ENCODE results near the gene PDE7B. TPM values are rescaled to one million over a fixed set of nuclear protein-coding genes. Genes with fewer than 3 reads are reported as not detected.

Gene PDE7B
- total RNA-seq, 2 donors from 2014 or later = 0.18 to 0.25 TPM

DNA sequence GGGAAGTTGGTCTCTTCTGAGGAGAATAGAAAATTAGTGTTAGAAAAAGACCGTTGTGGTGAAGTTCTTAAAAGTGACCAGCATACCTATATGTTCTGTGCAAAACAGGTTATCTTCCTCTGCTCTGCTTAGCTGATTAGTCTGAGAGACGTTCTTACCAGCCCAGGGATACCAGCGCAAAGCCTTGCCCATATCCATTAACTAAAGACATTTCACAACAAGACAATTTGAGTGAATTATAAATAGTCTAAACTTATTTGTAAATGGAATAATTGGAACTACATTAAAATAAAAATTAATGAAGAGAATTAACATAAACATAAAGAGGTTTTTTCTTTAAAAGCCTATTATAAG is 144.0 kb downstream of the PDE7B start:
- Mint-ChIP-seq H3K4me3 (no peak overlapping the region), H3K27ac (no peak overlapping the region), H3K4me1 (no peaks in the 10 kb centered on the region), H3K36me3 (ENCODE audit: low read depth) (no peaks in the 10 kb centered on the region), H3K27me3 (peaks cover 3% of the 10 kb centered on the region)
- no peak for ATAC-seq
- DNase-seq = no peak
- no peaks in the 10 kb centered on the region for H3K9me3 ChIP-seq (ENCODE audit: control insufficient read depth, low read length, poor library complexity, severe bottlenecking)

DNA sequence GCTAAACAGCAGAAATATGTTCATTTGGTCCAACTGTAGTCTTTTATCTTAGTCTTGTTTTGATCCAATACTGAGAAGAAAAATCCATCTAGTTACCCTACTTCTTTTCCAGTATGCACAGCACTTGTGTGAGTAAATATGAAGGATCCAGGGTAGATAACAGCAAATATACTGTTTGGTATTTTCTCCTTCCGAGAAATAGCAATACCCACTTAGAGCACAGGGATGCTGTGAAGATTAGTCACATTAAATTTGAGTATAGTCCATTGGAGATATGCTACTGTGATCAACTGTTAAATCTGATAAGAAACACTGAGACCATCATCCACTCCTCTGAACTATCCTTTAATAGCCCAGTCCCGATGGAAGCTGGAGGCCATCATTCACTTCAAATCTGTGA is 145.2 kb downstream of the PDE7B start:
- Mint-ChIP-seq H3K27ac (no peak overlapping the region), H3K36me3 (ENCODE audit: low read depth) (no peaks in the 10 kb centered on the region), H3K4me3 (no peak overlapping the region)

GRCh38 chr6:135999393-135999792 is 147.9 kb downstream of the PDE7B start:
- Mint-ChIP-seq H3K27me3 (peaks cover 4% of the 10 kb centered on the region), H3K27ac (no peak overlapping the region), H3K36me3 (ENCODE audit: low read depth) (no peaks in the 10 kb centered on the region), H3K4me3 (no peak overlapping the region), H3K4me1 (no peaks in the 10 kb centered on the region)
- no peak for DNase-seq
- ATAC-seq = no peak
- H3K9me3 ChIP-seq (ENCODE audit: control insufficient read depth, low read length, poor library complexity, severe bottlenecking) = no peaks in the 10 kb centered on the region

More for the DNA sequence above, 145.2 kb downstream of the PDE7B start:
- H3K27me3 Mint-ChIP-seq = peaks cover 4% of the 10 kb centered on the region
- no peak for ATAC-seq
- H3K9me3 ChIP-seq (ENCODE audit: control insufficient read depth, low read length, poor library complexity, severe bottlenecking) = no peaks in the 10 kb centered on the region
- no peaks in the 10 kb centered on the region for H3K4me1 Mint-ChIP-seq
- no peak for DNase-seq

DNA sequence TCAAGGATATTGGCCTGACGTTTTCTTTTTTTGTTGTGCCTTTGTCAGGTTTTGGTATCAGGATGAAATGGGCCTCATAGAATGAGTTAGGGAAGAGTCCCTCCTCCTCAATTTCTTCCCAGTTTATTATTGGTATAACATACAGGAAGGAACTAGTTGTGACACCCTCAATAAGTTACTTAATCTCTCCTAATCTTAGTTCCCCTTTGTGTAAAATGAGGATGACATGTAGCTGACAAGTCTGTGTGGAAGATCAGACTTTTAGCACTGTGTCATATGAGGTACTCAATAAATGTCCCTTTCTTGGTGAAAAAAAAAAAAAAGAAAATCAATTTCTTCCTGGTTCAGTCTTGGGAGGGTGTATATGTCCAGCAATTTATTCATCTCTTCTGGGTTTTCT is 155.8 kb downstream of the PDE7B start:
- no peak for ATAC-seq
- peaks cover 11% of the 10 kb centered on the region for H3K27me3 Mint-ChIP-seq
- no peaks in the 10 kb centered on the region for H3K36me3 Mint-ChIP-seq (ENCODE audit: low read depth)
- H3K4me3 Mint-ChIP-seq = no peak overlapping the region
- H3K27ac Mint-ChIP-seq = no peak overlapping the region
- no peaks in the 10 kb centered on the region for H3K9me3 ChIP-seq (ENCODE audit: control insufficient read depth, low read length, poor library complexity, severe bottlenecking)
- no peaks in the 10 kb centered on the region for H3K4me1 Mint-ChIP-seq
- DNase-seq = no peak

GRCh38 chr6:136011475-136011874 is 160.0 kb downstream of the PDE7B start:
- no peaks in the 10 kb centered on the region for H3K9me3 ChIP-seq (ENCODE audit: control insufficient read depth, low read length, poor library complexity, severe bottlenecking)
- Mint-ChIP-seq H3K27me3 (peaks cover 25% of the 10 kb centered on the region), H3K4me3 (no peak overlapping the region), H3K4me1 (no peaks in the 10 kb centered on the region), H3K27ac (no peak overlapping the region), H3K36me3 (ENCODE audit: low read depth) (no peaks in the 10 kb centered on the region)
- DNase-seq = no peak
- ATAC-seq = no peak

DNA sequence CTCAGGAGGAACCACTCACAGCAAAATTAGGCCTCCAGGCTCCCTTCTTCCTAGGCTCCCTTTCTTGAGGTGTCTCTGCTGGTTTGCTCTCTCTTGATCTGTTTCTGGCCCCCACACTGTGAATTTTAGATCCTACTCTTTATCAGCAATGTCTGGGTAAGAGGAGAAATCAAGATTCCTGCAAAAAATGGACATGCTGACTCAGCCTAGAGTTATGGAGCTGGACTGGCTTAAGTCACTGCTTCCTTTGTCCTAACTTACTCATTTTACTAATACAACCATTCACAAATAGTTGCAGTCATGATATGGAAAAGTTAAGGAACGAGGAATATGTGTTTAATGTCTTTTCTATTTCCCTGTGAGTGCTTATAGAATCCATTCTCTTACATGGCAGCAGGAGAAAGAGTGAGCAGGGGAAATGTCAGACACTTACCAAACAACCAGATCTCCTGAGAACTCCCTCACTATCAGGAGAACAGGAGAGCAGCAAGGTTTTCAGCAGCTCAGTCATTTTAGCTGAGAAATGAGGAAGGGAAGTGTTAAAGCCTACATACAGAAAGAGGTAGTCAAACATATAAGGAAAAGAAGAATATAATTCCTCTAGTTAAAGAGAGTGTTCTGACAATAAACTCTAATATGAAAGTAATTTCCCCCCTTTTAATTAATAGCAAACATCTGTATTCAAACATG is 160.8 kb downstream of the PDE7B start:
- Mint-ChIP-seq H3K27ac (no peak overlapping the region), H3K27me3 (peaks cover 25% of the 10 kb centered on the region), H3K4me3 (no peak overlapping the region), H3K36me3 (ENCODE audit: low read depth) (no peaks in the 10 kb centered on the region), H3K4me1 (no peaks in the 10 kb centered on the region)
- DNase-seq (no peak), ATAC-seq (no peak)
- no peaks in the 10 kb centered on the region for H3K9me3 ChIP-seq (ENCODE audit: control insufficient read depth, low read length, poor library complexity, severe bottlenecking)

DNA sequence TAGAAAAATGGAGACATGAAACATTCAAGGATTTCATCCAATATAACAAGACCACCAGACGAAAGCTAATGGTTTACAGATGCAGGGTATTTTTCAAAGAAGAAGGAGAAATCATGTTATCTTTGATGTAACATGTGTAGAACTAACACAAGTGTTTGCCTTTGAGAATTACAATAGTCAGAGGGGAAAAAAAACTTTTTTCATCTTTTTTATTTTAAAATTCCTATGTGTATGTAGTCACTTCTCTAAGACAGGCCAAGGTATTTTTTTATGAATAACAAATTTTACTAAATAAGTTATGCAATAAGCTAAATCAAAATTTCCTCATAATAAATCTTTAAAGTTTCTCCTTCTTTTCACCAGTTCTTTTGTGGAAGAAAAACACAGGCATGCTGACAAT is 161.4 kb downstream of the PDE7B start:
- no peak for DNase-seq
- H3K27me3 Mint-ChIP-seq = peaks cover 25% of the 10 kb centered on the region
- no peak overlapping the region for H3K4me3 Mint-ChIP-seq
- no peaks in the 10 kb centered on the region for H3K36me3 Mint-ChIP-seq (ENCODE audit: low read depth)
- no peak overlapping the region for H3K27ac Mint-ChIP-seq
- no peak for ATAC-seq
- no peaks in the 10 kb centered on the region for H3K9me3 ChIP-seq (ENCODE audit: control insufficient read depth, low read length, poor library complexity, severe bottlenecking)
- H3K4me1 Mint-ChIP-seq = no peaks in the 10 kb centered on the region

GRCh38 chr6:136014454-136015437 is 163.2 kb downstream of the PDE7B start:
- no peaks in the 10 kb centered on the region for H3K4me1 Mint-ChIP-seq
- no peaks in the 10 kb centered on the region for H3K36me3 Mint-ChIP-seq (ENCODE audit: low read depth)
- H3K9me3 ChIP-seq (ENCODE audit: control insufficient read depth, low read length, poor library complexity, severe bottlenecking) = no peaks in the 10 kb centered on the region
- DNase-seq = no peak
- ATAC-seq = no peak
- H3K27ac Mint-ChIP-seq = no peak overlapping the region
- peaks cover 26% of the 10 kb centered on the region for H3K27me3 Mint-ChIP-seq
- H3K4me3 Mint-ChIP-seq = no peak overlapping the region

DNA sequence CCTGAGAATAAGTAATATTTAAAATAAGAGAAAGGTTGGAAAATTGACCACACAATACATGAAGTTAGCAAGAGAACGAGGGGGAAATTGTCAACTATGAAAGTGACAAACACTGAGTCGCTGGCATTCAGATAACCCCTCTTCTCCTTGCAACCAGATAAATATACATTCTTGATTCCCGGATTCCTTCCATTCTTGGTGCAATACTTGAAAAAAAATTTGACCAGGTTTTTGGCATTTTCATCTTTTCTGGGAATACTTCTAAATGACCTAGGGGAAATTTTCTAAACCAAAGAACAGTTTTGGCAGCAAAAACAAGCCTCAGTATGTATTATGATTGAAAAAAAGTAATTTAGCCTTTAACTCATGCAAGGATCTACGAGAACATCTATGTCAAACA is 164.0 kb downstream of the PDE7B start:
- no peak overlapping the region for H3K27ac Mint-ChIP-seq
- no peaks in the 10 kb centered on the region for H3K4me1 Mint-ChIP-seq
- H3K36me3 Mint-ChIP-seq (ENCODE audit: low read depth) = no peaks in the 10 kb centered on the region
- H3K9me3 ChIP-seq (ENCODE audit: control insufficient read depth, low read length, poor library complexity, severe bottlenecking) = no peaks in the 10 kb centered on the region
- H3K4me3 Mint-ChIP-seq = no peak overlapping the region
- peaks cover 31% of the 10 kb centered on the region for H3K27me3 Mint-ChIP-seq
- DNase-seq (no peak), ATAC-seq (no peak)

DNA sequence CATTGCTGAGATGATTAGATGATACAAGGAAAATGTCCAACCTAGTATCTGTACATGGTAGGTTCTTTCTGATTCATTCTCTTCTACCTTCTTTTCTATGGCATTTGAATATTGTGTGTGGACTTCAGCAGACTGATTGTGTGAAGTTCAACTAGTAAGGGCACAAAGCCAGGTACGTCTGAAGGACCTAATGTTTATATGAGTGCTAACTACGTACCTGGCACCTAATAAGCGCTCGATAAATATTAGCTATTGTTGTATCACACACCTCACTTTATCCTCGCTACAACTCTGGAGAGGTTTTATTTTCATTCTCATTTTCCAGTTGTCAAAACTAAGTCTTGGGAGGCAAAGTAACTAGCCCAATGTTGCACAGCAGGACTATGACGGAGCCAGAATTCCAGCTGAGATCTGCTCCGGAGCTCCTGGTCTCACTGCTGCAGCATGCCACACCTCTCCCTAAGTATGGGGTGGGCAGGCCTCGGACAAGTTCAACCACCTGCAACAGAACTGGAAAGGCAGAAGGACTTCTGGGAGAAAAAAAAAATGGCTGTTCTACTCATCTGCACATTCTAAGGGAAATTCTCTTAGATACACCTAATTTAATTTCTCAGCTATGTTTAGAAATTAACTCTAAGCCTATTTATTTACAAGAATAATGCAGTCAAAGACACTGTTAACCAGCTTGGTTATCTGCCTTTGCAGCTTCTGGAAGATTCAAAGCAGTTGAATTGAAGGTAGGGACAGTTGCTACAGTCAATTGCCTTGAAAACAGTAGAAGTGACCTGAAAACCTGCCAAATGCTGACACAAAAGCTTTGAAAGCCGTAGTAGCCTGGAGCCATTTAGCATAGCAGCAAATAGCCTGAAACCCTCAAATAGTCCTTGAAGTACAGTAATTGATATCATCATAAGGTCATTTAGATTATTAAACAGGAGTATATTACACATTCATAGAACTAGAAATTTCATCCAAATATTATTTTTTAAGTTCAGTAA is 165.0 kb downstream of the PDE7B start:
- H3K27me3 Mint-ChIP-seq = peaks cover 39% of the 10 kb centered on the region
- ATAC-seq (no peak), DNase-seq (no peak)
- no peaks in the 10 kb centered on the region for H3K4me1 Mint-ChIP-seq
- no peak overlapping the region for H3K27ac Mint-ChIP-seq
- H3K36me3 Mint-ChIP-seq (ENCODE audit: low read depth) = no peaks in the 10 kb centered on the region
- no peaks in the 10 kb centered on the region for H3K9me3 ChIP-seq (ENCODE audit: control insufficient read depth, low read length, poor library complexity, severe bottlenecking)
- H3K4me3 Mint-ChIP-seq = no peak overlapping the region

GRCh38 chr6:136020691-136021090 is 169.2 kb downstream of the PDE7B start:
- Mint-ChIP-seq H3K4me3 (no peak overlapping the region), H3K4me1 (no peaks in the 10 kb centered on the region), H3K27me3 (peaks cover 44% of the 10 kb centered on the region), H3K36me3 (ENCODE audit: low read depth) (no peaks in the 10 kb centered on the region), H3K27ac (no peak overlapping the region)
- no peaks in the 10 kb centered on the region for H3K9me3 ChIP-seq (ENCODE audit: control insufficient read depth, low read length, poor library complexity, severe bottlenecking)
- DNase-seq = no peak
- ATAC-seq = no peak

GRCh38 chr6:136022224-136022874 is 170.8 kb downstream of the PDE7B start:
- no peaks in the 10 kb centered on the region for H3K4me1 Mint-ChIP-seq
- peaks cover 50% of the 10 kb centered on the region for H3K27me3 Mint-ChIP-seq
- no peaks in the 10 kb centered on the region for H3K36me3 Mint-ChIP-seq (ENCODE audit: low read depth)
- no peak overlapping the region for H3K27ac Mint-ChIP-seq
- DNase-seq (no peak), ATAC-seq (no peak)
- no peak overlapping the region for H3K4me3 Mint-ChIP-seq
- H3K9me3 ChIP-seq (ENCODE audit: control insufficient read depth, low read length, poor library complexity, severe bottlenecking) = no peaks in the 10 kb centered on the region

Data from T-helper 17 cell (primary cell).